Nasal cavity respiratory epithelium epithelial cell of viscerocranial mucosa (primary cell): ENCODE data around the gene CDPF1. TPM values are rescaled to one million over a fixed set of nuclear protein-coding genes. Genes with fewer than 3 reads are reported as not detected.

ENCODE experiments used
- total RNA-seq: library from RNA; depleted of rRNA; stranded (reverse); fragments of >200 nt; gene quantifications from 2 replicates; pipeline ENCODE4 v1.2.3, GENCODE V29; 2014

CDPF1 gene
- 7.6 and 10.9 TPM in 2 replicates for total RNA-seq

GRCh38 chr22:46250035-46250782, at the start of gene CDPF1:
Gene CDPF1, minus strand, starts transcription at chr22:46250293. Its CDS starts 2,009 bp downstream, at chr22:46248284.

GRCh38 chr22:46296257-46297150, 46.4 kb upstream of the CDPF1 start, which contains the start of gene GTSE1:
Gene GTSE1, plus strand, starts transcription at chr22:46296870. Its CDS starts 531 bp downstream, at chr22:46297401.

GRCh38 chr22:46267431-46268279, 17.6 kb upstream of the CDPF1 start, which contains the start of gene TTC38:
Gene TTC38, plus strand, starts transcription at chr22:46268008. Its CDS starts 32 bp downstream, at chr22:46268040.

GRCh38 chr22:46263216-46263590, 13.1 kb upstream of the CDPF1 start, which contains the start of gene PKDREJ:
Gene PKDREJ, minus strand, starts transcription at chr22:46263343. Its CDS starts 21 bp downstream, at chr22:46263322.

Other genes with a start within 250 kb of the CDPF1 start
- gene PPARA, start 99.8 kb downstream of the CDPF1 start, total RNA-seq = 16.4 and 16.7 TPM in 2 replicates
- under 0.01 TPM in 1 of 2 replicates, not detected in the other for gene PKDREJ, start 13.1 kb upstream of the CDPF1 start, total RNA-seq
- 8.2 and 9.8 TPM in 2 replicates for gene TTC38, start 17.7 kb upstream of the CDPF1 start, total RNA-seq
- gene GTSE1, start 46.6 kb upstream of the CDPF1 start, total RNA-seq = under 0.01 TPM in 2 replicates
- gene TRMU, start 85.4 kb upstream of the CDPF1 start, total RNA-seq = 17.4 and 34.1 TPM in 2 replicates